OCI-LY7 (cell line): ENCODE measurements around the gene TNFRSF9. TPM values are rescaled to one million over a fixed set of nuclear protein-coding genes. Genes with fewer than 3 reads are reported as not detected.
A peak's percentile ranks its signal among the peaks of the same experiment; 100 is the strongest.
"Not testable (repeated sequence)": the region's sequence is repeated elsewhere in the genome, so short reads cannot be mapped to it uniquely, and the experiment has no call there.

ENCODE experiments used
- BruUV-seq: library from RNA; stranded (reverse); fragments of 400-500 nt; replicated peaks from 2 replicates; lab custom pipeline; 2021; lab: Mats Ljungman, UMichigan
- CTCF ChIA-PET: fragments of 300-600 bp; sonication (Branson Sonifier 250); formaldehyde crosslinking; loops from one replicate; lab custom pipeline; 2022; ENCODE audit warnings: antibody characterized with exemption; ENCODE audit not compliant: unreplicated experiment; lab: Charles Lee
- POLR2A ChIA-PET: fragments of 300-600 bp; sonication (Branson Sonifier 250); formaldehyde crosslinking; loops from one replicate; lab custom pipeline; 2022; ENCODE audit warnings: antibody characterized with exemption; lab: Charles Lee
- DNase-seq: peaks from one replicate; pipeline ENCODE4 v3.0.0-alpha.2; 2015; ENCODE audit warnings: low spot score
- H2AFZ ChIP-seq: fragments of 200-600 bp; sonication (generic), shearing (Covaris generic); 2 replicates; pipeline ENCODE4 v1.6.1; 2014; ENCODE audit warnings: mild to moderate bottlenecking, antibody characterized with exemption, low read length, moderate library complexity
- H3K27ac ChIP-seq: fragments of 200-600 bp; sonication (generic); 2 replicates; pipeline ENCODE4 v1.5.1; 2014; ENCODE audit warnings: mixed run types, low read depth, mild to moderate bottlenecking, moderate library complexity, low read length, inconsistent platforms; ENCODE audit not compliant: poor library complexity, severe bottlenecking
- H3K36me3 ChIP-seq: fragments of 200-600 bp; sonication (generic); 2 replicates; pipeline ENCODE4 v1.6.1; 2014; ENCODE audit warnings: mild to moderate bottlenecking, antibody characterized with exemption, low read length, moderate library complexity, mixed read lengths; ENCODE audit not compliant: insufficient read depth
- H3K4me1 ChIP-seq: fragments of 200-600 bp; sonication (generic); 2 replicates; pipeline ENCODE4 v1.5.1; 2014; ENCODE audit warnings: mild to moderate bottlenecking, low read length; ENCODE audit not compliant: insufficient read depth, poor library complexity, severe bottlenecking
- H3K4me2 ChIP-seq: fragments of 200-600 bp; sonication (generic); 2 replicates; pipeline ENCODE4 v1.6.1; 2014; ENCODE audit warnings: mild to moderate bottlenecking, low read length
- H3K4me3 ChIP-seq: fragments of 200-600 bp; sonication (generic); 2 replicates; pipeline ENCODE4 v1.5.1; 2014; ENCODE audit warnings: mild to moderate bottlenecking, low read depth, low read length; ENCODE audit not compliant: poor library complexity, severe bottlenecking
- H3K79me2 ChIP-seq: fragments of 200-600 bp; sonication (generic); 2 replicates; pipeline ENCODE4 v1.6.1; 2016; ENCODE audit warnings: low read depth, mild to moderate bottlenecking, low read length, moderate library complexity, mixed read lengths; ENCODE audit not compliant: insufficient read depth
- H3K9me2 ChIP-seq: fragments of 200-600 bp; sonication (generic); 2 replicates; pipeline ENCODE4 v1.6.1; 2016; ENCODE audit warnings: mild to moderate bottlenecking, low read length, mixed read lengths; ENCODE audit not compliant: insufficient read depth
- H3K9me3 ChIP-seq: fragments of 200-600 bp; sonication (generic); 2 replicates; pipeline ENCODE4 v1.6.1; 2014; ENCODE audit warnings: mild to moderate bottlenecking, mixed run types, low read length, mixed read lengths
- H4K20me1 ChIP-seq: fragments of 200-600 bp; sonication (generic); 2 replicates; pipeline ENCODE4 v1.6.1; 2014; ENCODE audit warnings: mild to moderate bottlenecking, antibody characterized with exemption, low read length, moderate library complexity, mixed read lengths; ENCODE audit not compliant: insufficient read depth
- CTCF ChIP-seq: fragments of 200-600 bp; sonication (generic); conservative IDR thresholded peaks from 2 replicates; pipeline ENCODE4 v1.5.1; 2014; ENCODE audit warnings: mild to moderate bottlenecking, antibody characterized with exemption, low read length, moderate library complexity, mixed read lengths
- EZH2phosphoT487 ChIP-seq: fragments of 200-600 bp; sonication (generic); IDR thresholded peaks from 2 replicates; pipeline ENCODE4 v1.6.1; 2018; ENCODE audit warnings: low read depth, borderline replicate concordance, mild to moderate bottlenecking, mixed run types, antibody characterized with exemption, low read length, moderate library complexity, mixed read lengths
- intact Hi-C: fragments of 100-400 bp; cut with micrococcal nuclease; formaldehyde crosslinking; loops from one replicate; pipeline ENCODE4 v1.10.0; 2022; ENCODE audit not compliant: unreplicated experiment
- total RNA-seq, 2 experiments: library from RNA; depleted of rRNA in 1 of 2; stranded (reverse); fragments of >200 nt in 1 of 2; shearing (Covaris generic) in 1 of 2; gene quantifications; 2 replicates each; pipeline ENCODE4 v1.2.3, GENCODE V29; 2014 to 2022

TNFRSF9 gene
- total RNA-seq, 2 experiments from 2014 or later, result not detected

GRCh38 chr1:7953850-7954609 lies 13.4 kb upstream of the TNFRSF9 start:
- no peaks in the 10 kb centered on the region for H4K20me1 ChIP-seq
- intact Hi-C loops, result no loop called here
- H3K9me3 ChIP-seq, result no peaks in the 10 kb centered on the region
- H2AFZ ChIP-seq, result peak overlapping the region; percentile 82
- H3K4me1 ChIP-seq, result no peaks in the 10 kb centered on the region
- H3K36me3 ChIP-seq, result no peaks in the 10 kb centered on the region
- peak overlapping the region; percentile 81 for H3K4me2 ChIP-seq
- H3K27ac ChIP-seq, result peak overlapping the region; percentile 31
- peak; percentile 82 for DNase-seq
- CTCF ChIA-PET, result no interaction called here
- no TSS peak for BruUV-seq
- H3K79me2 ChIP-seq, result no peaks in the 10 kb centered on the region
- POLR2A ChIA-PET, result interaction anchor here (0.5 kb wide), 1 partner anchor 9 kb away, joined by 3 read pairs; no protein-coding TSS in a partner anchor
- TF ChIP-seq CTCF (no peak), EZH2phosphoT487 (no peak)
- peak overlapping the region; percentile 70 for H3K4me3 ChIP-seq
- no peaks in the 10 kb centered on the region for H3K9me2 ChIP-seq

- H3K4me3 ChIP-seq, H3K9me3 ChIP-seq, H3K36me3 ChIP-seq, DNase-seq, H3K9me2 ChIP-seq, H2AFZ ChIP-seq, H3K79me2 ChIP-seq, H4K20me1 ChIP-seq, H3K4me1 ChIP-seq, H3K4me2 ChIP-seq, CTCF ChIA-PET, POLR2A ChIA-PET, H3K27ac ChIP-seq, BruUV-seq, intact Hi-C loops: not testable (repeated sequence)
These were observed 12.2 kb upstream of the TNFRSF9 start for GRCh38 chr1:7952791-7953190.

- BruUV-seq, result no TSS peak
- no peaks in the 10 kb centered on the region for H3K9me2 ChIP-seq
- H3K4me1 ChIP-seq, result no peaks in the 10 kb centered on the region
- H3K4me3 ChIP-seq, result no peak overlapping the region
- CTCF ChIA-PET, result no interaction called here
- TF ChIP-seq CTCF (no peak), EZH2phosphoT487 (no peak)
- no peaks in the 10 kb centered on the region for H4K20me1 ChIP-seq
- no peaks in the 10 kb centered on the region for H3K79me2 ChIP-seq
- intact Hi-C loops, result no loop called here
- DNase-seq, result no peak
- no peak overlapping the region for H3K4me2 ChIP-seq
- no peaks in the 10 kb centered on the region for H3K9me3 ChIP-seq
- no peak overlapping the region for H2AFZ ChIP-seq
- POLR2A ChIA-PET, result interaction anchor here (0.6 kb wide), 1 partner anchor 202 kb away, joined by 7 read pairs; no protein-coding TSS in a partner anchor
- no peak overlapping the region for H3K27ac ChIP-seq
- no peaks in the 10 kb centered on the region for H3K36me3 ChIP-seq
These were observed 8.3 kb upstream of the TNFRSF9 start for GRCh38 chr1:7948960-7949359.
